Measurements from ENCODE around the gene PSMA5. TPM values are rescaled to one million over a fixed set of nuclear protein-coding genes. Genes with fewer than 3 reads are reported as not detected.
"Not testable (repeated sequence)": the region's sequence is repeated elsewhere in the genome, so short reads cannot be mapped to it uniquely, and the experiment has no call there.

Gene PSMA5
- total RNA-seq, 1 experiment from 2014 or later: 46.8 TPM

GRCh38 chr1:109392788-109393616, 33.2 kb downstream of the PSMA5 start:
- peak; percentile 71 for DNase-seq (ENCODE audit: low read depth)

DNA sequence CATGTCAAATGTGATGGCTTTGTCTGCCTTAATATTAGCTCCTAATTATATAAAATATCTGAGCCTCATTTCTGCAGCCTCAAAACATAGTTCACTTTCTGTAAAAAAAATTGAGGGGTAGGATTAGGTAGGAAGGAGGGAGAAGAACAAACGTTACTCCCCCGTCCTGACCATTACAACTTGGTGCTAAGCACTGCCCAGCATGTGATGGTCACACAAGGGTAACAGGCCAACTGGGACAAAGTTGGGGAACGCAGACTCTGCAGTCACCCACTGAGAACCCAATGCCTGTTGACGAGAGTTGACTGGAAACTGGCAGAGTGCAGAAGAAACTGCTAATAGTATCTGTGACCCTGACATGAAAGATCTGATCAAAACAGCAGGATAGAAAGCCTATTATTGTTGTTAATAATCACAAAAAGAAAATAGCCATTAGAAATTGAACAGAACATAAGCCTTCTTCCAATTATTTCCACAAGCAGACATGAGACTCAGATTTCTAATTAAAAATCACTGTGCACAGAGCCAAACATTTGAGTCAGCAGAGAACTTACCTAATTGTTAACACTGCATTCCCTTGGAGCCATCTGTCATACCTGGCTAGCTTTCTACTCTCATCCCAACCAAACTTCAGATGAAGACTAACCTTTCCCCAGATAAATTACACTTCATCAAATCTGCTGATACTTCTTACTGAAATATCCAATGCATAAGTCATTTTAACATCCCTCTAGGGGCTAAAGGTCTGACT, 34.0 kb downstream of the PSMA5 start:
- DNase-seq (ENCODE audit: low read depth): no peak

DNA sequence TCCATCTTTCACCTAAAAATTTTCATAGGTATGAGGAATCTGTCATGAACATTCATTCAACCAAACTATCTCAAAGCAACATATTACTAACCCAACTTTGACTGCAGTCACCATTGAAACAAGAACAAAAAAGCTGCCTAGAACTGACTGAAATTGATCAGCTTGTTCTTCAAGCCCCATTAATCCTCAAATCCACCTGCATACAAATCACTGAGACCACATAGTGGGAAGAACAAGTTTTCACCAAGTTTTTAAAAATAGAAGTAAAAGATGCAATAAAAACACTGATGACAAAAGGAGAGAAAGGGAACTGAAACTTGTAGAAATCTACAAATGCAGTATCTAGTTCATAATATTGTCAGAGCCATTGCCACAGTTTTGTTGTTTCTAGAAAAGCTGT, 34.6 kb downstream of the PSMA5 start:
- DNase-seq (ENCODE audit: low read depth): no peak

DNA sequence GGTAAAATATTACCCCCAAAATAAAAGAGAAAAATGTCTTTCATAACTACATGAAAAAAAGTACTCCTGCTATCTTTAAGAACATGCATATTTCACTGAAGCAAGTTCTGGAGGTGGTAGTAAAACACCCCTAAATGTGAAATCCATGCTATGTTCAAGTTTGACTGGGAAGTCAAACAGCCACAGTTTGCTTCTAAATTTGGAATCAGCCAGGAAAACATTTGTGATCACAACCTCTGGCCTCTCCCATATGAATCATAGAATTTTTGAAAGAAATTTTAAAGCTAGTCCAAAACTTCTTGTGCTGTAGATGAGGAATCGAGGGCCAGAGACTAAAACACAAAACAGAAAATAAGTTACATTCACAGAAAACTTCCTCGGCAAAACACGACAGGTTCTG, 35.1 kb downstream of the PSMA5 start:
- DNase-seq (ENCODE audit: low read depth): peak; percentile 59

DNA sequence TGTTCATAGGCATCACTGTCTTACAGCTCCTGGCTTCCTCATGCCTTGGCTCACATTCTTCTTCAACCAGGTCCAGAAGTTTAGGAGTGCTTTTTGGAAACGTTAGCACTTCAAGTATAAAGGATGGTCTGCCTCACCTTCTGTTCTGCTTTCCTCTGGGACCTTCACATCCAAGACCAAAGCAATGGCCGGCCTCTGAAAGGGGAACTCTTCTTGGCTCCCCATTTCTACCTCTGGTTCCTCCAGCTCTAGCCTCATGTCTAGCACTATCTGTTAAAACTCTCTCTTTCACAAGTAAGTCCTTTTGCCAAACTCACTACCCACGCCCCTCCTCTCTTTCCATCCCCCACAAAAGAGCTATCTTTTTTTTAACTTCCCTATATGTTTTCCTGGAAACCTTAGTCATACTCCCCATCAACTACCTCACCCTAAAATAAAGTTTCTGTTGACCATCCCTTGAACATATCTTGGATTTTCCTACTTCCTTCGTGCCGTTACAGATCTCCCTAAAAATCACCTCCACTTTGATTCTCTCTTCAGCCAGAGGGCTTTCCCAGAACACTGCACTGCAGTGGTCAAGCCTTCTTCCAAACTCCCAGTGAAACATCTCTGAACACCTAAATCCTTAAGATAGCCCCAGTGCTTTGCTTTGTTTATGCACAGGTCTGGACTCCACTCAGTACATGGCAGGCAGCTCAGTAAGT, 36.5 kb downstream of the PSMA5 start:
- no peak for DNase-seq (ENCODE audit: low read depth)

DNA sequence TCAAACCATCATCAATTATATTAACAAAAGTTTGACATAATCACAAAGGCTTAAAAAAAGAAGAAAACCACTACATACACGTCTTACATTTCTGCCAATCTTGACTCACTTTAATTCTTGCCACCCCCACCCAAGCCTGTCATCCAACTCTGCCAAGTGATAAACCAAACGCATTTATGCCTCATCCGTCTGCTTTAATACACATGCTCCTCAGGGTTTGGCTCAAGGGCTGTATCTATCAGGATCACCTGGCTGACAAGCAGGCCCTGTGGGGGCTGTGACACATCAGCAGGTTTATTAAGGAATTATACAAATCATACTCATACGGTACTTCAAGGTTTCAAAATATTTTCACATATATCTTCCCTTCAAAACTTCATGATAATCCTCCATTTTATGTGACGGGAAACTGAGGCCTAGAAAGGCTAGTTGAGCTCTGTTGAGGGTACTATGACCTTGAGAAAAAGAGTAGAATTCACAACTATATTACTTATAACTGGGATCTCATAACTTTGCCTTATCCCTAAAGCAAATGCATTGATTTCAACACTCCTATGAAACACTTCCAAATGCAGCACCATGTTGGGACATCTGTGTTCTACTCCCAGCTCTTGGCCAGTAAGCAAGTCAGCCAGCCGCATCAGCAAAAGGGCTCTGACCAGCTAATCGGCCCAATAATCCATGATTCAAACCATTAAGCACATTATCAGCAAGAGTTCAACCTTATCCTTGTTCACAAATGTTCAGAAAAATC, 37.2 kb downstream of the PSMA5 start:
- DNase-seq (ENCODE audit: low read depth): no peak

- no peak for DNase-seq (ENCODE audit: low read depth)
These were observed 38.0 kb downstream of the PSMA5 start for GRCh38 chr1:109388208-109388711.

DNA sequence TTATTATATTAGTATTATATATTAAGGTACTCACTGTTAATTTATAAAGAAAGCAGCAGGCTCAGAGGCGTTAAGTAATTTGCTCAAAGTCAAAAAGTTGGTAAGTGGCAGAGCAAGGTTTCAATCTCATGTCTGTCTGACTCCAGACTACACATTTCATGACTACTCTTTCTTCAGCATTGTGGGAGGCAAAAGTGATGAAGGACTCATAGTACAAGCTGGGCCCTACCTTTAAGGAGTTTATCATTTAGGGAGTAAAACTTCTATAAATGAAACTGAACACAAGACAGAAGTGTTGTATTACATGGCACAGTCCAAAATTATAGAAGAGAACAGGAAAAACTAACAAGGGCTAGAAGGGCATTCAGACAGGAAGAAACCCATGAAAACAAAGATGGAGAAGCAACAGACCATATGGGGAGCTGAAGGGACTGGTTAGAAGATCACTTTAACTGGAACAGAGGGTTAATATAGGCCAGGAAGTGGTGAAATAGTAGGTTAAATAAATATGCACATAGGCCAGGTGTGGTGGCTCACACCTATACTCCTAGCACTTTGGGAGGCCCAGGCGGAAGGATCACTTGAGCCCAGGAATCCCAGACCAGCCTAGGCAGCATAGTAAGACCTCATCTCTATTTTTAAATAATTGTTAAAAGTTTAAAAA, 40.1 kb downstream of the PSMA5 start:
- DNase-seq (ENCODE audit: low read depth): no peak

GRCh38 chr1:109385417-109385816, 40.8 kb downstream of the PSMA5 start:
- DNase-seq (ENCODE audit: low read depth): no peak

DNA sequence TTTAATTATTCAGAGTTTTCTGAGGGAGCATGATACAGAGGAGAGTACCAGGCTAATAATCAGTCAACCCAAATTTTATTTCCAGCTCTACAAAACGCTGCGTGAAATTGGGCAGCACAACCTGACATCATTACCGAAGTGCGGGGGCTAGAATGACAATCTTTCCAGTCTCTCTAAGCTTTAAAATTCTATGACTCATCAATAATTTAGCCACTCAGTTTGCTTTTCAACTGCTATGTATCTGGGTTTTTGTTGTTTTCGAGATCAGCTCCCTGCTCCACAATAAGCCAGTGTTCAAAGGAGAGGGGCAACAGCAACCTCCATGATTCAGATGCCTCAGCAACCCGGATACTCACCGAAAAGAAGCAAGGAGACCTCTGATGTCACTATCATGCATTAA, 42.4 kb downstream of the PSMA5 start:
- peak; percentile 34 for DNase-seq (ENCODE audit: low read depth)

DNA sequence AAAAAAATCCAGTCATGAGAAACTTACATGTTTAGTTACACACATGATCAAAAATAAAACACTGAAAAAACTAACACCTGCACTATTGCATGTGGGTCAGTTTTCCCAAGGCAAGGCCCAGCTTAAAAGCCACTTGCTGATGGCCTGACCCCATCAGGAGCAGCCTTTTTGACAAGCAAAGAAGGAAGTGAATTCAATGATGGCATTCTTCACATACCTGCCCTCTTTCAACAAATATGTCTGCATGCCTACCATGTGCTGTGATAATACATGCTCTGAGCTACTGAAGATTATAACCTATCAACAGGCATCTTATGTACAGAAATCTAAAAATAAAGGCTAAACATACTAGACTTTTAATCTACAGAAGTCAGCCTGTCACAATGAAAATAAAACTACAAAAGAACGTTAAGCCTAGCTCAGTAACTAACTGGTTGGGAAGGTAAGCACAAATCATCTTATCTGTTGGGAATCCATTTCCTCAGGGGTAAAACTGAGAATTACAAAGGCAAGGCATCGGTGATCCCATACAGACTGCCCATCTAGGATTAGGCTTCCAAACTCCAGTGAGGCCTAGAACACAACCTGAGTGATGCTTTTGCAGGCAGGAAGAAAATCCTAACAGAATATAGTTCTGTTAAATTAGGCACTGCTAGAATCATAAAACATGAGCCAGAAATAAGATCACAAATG, 43.0 kb downstream of the PSMA5 start:
- no peak for DNase-seq (ENCODE audit: low read depth)

DNA sequence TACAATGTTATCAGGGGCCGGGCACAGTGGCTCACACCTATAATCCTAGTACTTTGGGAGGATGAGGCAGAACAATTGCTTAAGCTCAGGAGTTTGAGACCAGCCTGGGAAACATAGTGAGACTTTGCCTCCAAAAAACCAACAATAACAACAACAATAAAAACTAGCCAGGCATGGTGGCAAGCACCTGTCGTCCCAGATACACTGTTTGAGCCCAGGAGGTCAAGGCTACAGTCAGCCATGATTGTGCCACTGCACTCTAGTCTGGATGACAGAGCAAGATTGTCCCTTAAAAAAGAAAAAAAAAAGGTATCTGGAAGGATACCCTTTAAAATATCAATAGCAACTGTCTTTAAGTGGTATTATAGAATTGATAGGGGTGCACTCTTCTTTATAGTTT, 44.7 kb downstream of the PSMA5 start:
- DNase-seq (ENCODE audit: low read depth): no peak

DNA sequence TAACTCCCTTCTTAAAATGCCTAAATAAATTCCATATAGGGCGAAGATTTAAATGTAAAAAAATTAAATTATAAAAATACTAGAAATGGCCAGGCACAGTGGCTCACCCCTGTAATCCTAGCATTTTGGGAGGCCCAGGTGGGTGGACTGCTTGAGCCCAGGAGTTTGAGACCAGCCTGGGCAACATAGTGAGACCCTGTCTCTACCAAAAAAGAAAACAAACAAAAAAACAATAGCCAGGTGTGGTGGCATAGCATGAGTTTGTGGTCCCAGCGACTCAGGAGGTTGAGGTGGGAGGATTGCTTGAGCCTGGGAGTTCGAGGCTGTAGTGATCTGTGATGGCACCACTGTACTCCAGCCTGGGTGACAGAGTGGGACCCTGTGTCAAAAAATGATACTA, 46.3 kb downstream of the PSMA5 start:
- DNase-seq (ENCODE audit: low read depth): no peak

- DNase-seq (ENCODE audit: low read depth): no peak
These were observed 46.8 kb downstream of the PSMA5 start for GRCh38 chr1:109379422-109379821.

DNA sequence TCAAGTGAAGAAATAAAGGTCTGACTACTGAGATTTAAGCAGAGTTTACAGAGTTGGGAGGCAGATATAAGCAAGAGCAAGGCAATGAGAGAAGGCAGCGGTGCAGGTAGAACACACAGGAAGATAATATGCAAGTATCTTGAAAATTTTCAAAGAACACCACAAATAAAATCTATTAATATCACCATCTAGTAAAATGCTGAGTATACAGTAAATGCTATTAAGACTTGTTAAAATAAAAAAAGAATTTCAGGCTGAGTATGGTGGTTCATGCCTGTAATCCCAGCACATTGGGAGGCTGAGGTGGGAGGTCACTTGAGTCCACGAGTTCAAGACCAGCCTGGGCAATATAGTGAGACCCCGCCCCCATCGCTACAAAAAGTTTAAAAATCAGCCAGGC, 48.5 kb downstream of the PSMA5 start:
- no peak for DNase-seq (ENCODE audit: low read depth)

DNA sequence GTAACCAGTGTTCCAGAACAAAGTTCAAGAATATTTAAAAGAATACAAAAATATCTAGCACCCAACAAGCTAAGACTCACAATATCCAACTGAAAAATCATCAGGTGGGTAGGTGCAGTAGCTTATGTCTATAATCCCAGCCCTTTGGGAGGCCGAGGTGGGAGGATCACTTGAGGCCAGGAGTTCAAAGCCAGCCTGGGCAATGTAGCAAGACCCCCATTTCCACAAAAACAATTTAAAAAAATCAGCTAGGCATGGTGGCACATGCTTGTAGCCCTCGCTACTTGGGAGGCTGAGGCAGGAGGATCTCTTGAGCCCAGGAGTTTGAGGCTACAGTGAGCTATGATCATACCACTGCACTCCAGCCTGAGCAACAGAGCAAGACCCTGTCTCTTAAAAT, 52.6 kb downstream of the PSMA5 start:
- not testable (repeated sequence) for DNase-seq (ENCODE audit: low read depth)

GRCh38 chr1:109373126-109373525, 53.1 kb downstream of the PSMA5 start:
- no peak for DNase-seq (ENCODE audit: low read depth)

DNA sequence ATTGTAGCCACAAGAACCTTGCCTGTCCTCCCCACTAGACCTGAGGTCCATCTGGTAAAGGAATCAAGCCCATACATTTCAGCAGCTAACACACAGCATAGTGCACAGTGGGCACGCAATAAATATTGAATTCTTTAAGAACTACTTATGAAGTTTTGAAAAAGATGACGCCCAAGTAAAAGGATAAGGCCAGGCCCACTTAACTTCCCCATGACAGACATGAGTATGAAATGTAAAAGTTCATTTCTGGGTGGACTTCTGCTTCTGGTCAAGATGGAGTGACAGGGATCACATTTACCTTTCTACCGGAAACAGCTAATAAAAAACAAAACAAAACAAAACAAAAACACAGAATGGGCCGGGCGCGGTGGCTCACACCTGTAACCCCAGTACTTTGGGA, 54.0 kb downstream of the PSMA5 start:
- DNase-seq (ENCODE audit: low read depth): no peak

DNA sequence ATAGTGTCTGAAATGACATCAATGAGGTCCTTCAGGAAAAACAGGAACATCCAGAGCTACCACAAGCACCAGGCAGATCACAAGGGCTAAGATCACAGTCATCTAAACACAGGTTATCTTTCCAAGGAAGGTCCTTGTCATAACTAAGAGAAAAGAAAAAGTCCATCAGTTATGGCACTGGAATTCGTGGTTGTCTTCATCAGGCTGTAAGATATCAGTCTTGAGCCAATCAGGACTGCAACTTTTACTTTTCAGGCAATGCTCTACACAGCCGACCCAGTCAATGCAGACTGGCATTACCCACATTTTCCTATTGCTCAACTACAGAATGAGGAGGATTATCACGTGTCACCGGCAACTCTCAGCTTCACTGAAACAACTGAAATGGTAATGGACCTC, 54.9 kb downstream of the PSMA5 start:
- peak; percentile 88 for DNase-seq (ENCODE audit: low read depth)

DNA sequence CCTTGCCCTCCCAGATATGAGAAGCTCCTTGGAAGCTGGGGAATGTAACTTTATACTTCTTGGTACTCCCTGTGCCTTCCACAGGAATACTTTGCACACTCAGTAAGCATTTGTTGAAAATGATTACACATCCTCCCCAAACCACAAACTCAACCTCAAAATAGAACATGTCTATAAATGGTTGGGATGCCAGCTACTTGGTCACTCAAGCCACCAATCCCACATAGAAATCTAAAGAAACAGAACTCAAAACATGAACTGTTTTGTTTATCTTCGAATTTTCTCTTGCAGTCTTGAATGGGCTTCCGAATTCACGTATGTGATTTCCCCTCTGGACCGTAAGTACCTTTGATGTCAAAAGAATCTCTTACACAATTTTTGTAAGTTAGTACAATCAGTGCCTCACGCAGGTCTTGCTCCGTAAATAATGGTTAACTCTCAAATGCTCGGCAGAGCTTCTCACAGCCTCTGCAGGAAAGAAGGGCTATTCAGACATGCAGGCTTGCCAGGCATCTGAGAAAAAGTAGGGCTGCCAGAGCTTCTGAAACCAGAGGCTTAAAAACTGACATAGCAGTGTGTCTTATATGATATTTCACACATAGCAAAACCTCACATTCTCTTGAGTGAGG, 55.4 kb downstream of the PSMA5 start:
- DNase-seq (ENCODE audit: low read depth): peak; percentile 93

Data from LHCN-M2 (cell line).